ENCODE results near the gene KCNG1.

DNA sequence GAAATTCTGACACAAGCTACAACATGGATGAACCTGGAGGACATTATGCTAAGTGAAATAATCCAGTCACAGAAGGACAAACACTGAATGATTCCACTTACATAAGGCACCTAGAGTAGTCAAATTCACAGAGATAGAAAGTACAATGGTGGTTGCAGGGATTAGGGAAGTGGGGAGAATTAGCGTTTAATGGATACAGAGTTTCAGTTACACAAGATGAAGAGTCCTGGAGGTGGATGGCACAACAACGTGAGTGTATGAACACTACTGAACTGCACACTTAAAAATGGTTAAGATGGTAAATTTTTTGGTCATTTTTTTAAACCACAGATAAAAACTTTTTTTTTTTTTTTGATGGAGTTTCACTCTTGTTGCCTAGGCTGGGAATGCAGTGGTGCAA lies 39.6 kb downstream of the KCNG1 start:
- TF ChIP-seq EZH2 (IDR thresholded peaks at IDR 0.05; ENCODE audit: low read depth, unreplicated experiment) (no peak), JUNB (IDR thresholded peaks at IDR 0.05; ENCODE audit: unreplicated experiment) (no peak), POLR2AphosphoS5 (IDR thresholded peaks at IDR 0.05; ENCODE audit: low read depth) (no peak), EZH2phosphoT487 (IDR thresholded peaks at IDR 0.05; ENCODE audit: unreplicated experiment) (no peak), ZNF331 (CRISPR knock-in tag; IDR thresholded peaks at IDR 0.05; ENCODE audit: low read depth) (no peak), ZNF114 (CRISPR knock-in tag; IDR thresholded peaks at IDR 0.05) (no peak), CREB1 (CRISPR knock-in tag; IDR thresholded peaks at IDR 0.05; ENCODE audit: low read depth) (no peak), STAT1 (IDR thresholded peaks at IDR 0.05; ENCODE audit: unreplicated experiment) (no peak), NANOG (IDR thresholded peaks at IDR 0.05; ENCODE audit: borderline replicate concordance) (no peak)
- TF ChIP-seq, protein P1, sequence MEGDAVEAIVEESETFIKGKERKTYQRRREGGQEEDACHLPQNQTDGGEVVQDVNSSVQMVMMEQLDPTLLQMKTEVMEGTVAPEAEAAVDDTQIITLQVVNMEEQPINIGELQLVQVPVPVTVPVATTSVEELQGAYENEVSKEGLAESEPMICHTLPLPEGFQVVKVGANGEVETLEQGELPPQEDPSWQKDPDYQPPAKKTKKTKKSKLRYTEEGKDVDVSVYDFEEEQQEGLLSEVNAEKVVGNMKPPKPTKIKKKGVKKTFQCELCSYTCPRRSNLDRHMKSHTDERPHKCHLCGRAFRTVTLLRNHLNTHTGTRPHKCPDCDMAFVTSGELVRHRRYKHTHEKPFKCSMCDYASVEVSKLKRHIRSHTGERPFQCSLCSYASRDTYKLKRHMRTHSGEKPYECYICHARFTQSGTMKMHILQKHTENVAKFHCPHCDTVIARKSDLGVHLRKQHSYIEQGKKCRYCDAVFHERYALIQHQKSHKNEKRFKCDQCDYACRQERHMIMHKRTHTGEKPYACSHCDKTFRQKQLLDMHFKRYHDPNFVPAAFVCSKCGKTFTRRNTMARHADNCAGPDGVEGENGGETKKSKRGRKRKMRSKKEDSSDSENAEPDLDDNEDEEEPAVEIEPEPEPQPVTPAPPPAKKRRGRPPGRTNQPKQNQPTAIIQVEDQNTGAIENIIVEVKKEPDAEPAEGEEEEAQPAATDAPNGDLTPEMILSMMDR (conservative IDR thresholded peaks at IDR 0.05; ENCODE audit: low read depth in 2 of 2), result no peak
- TF ChIP-seq, protein P2, sequence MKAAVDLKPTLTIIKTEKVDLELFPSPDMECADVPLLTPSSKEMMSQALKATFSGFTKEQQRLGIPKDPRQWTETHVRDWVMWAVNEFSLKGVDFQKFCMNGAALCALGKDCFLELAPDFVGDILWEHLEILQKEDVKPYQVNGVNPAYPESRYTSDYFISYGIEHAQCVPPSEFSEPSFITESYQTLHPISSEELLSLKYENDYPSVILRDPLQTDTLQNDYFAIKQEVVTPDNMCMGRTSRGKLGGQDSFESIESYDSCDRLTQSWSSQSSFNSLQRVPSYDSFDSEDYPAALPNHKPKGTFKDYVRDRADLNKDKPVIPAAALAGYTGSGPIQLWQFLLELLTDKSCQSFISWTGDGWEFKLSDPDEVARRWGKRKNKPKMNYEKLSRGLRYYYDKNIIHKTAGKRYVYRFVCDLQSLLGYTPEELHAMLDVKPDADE (IDR thresholded peaks at IDR 0.05), result no peak
- TF ChIP-seq, protein P3, sequence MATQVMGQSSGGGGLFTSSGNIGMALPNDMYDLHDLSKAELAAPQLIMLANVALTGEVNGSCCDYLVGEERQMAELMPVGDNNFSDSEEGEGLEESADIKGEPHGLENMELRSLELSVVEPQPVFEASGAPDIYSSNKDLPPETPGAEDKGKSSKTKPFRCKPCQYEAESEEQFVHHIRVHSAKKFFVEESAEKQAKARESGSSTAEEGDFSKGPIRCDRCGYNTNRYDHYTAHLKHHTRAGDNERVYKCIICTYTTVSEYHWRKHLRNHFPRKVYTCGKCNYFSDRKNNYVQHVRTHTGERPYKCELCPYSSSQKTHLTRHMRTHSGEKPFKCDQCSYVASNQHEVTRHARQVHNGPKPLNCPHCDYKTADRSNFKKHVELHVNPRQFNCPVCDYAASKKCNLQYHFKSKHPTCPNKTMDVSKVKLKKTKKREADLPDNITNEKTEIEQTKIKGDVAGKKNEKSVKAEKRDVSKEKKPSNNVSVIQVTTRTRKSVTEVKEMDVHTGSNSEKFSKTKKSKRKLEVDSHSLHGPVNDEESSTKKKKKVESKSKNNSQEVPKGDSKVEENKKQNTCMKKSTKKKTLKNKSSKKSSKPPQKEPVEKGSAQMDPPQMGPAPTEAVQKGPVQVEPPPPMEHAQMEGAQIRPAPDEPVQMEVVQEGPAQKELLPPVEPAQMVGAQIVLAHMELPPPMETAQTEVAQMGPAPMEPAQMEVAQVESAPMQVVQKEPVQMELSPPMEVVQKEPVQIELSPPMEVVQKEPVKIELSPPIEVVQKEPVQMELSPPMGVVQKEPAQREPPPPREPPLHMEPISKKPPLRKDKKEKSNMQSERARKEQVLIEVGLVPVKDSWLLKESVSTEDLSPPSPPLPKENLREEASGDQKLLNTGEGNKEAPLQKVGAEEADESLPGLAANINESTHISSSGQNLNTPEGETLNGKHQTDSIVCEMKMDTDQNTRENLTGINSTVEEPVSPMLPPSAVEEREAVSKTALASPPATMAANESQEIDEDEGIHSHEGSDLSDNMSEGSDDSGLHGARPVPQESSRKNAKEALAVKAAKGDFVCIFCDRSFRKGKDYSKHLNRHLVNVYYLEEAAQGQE (IDR thresholded peaks at IDR 0.05; ENCODE audit: unreplicated experiment), result no peak
